GM18868 (cell line): ENCODE results near the gene PPM1A.
"Not testable (repeated sequence)": the region's sequence is repeated elsewhere in the genome, so short reads cannot be mapped to it uniquely, and the experiment has no call there.

Experiments
- ATAC-seq: cut with Tn5 transposase; IDR thresholded peaks from one replicate; pipeline ENCODE4 v1.9.1; 2021; ENCODE audit warnings: mild to moderate bottlenecking, moderate library complexity; ENCODE audit not compliant: unreplicated experiment

The PPM1A gene

GRCh38 chr14:60315196-60315990 lies 66.4 kb downstream of the PPM1A start:
- no peak for ATAC-seq

- no peak for ATAC-seq
These were observed 68.6 kb downstream of the PPM1A start for GRCh38 chr14:60317609-60318008.

- ATAC-seq, result not testable (repeated sequence)
These were observed 71.8 kb downstream of the PPM1A start for GRCh38 chr14:60320860-60321259.

- ATAC-seq, result no peak
These were observed 74.3 kb downstream of the PPM1A start for GRCh38 chr14:60323199-60323896.

DNA sequence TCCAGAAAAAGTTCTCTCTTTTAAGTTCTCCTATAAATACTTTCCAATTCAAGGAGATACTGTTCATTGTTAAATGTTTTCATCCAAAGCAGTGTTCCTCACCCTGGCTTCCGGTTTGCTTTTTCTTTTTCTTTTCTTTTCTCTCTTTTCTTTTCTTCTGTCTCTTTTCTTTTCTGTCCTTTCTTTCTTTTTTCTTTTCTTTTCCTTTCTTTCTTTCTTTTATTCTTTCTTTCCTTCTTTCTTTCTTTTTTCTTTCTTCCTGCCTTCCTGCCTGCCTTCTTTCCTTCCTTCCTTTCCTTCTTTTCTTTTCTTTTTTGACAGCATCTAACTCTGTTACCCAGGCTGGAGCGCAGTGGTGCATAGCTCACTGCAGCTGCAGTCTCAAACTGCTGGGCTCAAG lies 75.8 kb downstream of the PPM1A start:
- ATAC-seq, result no peak

DNA sequence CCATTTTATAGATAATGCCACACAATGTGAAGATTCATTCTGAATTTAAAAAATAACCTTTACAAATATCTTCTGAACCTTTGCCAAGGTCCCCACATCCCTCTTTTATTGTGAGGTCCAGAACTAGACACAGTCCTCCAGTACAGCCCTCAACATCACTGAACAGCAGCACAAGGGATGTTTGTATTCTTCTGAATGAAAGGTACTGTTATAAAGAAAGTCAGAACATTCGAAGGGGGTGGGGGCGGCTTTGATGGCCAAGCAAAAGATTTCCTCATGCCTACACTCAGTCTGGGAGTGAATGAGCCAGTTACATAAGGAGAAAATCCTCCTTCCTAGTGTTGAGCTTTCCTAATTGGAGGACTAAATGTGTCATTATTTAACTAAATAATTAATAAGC lies 77.3 kb downstream of the PPM1A start:
- ATAC-seq, result no peak

GRCh38 chr14:60327447-60328331 lies 78.7 kb downstream of the PPM1A start:
- peak; percentile 69 for ATAC-seq

DNA sequence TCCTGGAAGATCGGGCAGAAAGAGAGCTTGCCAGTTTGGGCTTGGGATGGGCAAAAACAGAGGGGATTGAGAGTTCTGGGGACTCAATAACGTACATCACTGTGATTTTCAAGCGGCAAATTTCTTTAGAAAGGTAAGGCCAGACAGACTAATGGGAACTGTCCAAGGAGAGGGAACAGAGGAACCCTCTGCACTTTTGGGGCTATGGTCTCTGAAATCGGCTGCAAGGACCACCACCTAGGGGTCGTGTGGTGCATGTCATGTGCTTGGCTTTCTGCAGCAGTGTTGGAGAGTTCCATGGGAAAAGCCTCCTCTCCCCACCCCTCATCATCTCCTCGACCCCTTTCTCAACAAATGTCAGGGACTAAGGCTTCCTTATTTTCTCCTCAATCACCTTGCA lies 79.6 kb downstream of the PPM1A start:
- no peak for ATAC-seq

- no peak for ATAC-seq
These were observed 80.3 kb downstream of the PPM1A start for GRCh38 chr14:60329274-60329673.

GRCh38 chr14:60331201-60332045 lies 82.4 kb downstream of the PPM1A start:
- peak; percentile 71 for ATAC-seq

DNA sequence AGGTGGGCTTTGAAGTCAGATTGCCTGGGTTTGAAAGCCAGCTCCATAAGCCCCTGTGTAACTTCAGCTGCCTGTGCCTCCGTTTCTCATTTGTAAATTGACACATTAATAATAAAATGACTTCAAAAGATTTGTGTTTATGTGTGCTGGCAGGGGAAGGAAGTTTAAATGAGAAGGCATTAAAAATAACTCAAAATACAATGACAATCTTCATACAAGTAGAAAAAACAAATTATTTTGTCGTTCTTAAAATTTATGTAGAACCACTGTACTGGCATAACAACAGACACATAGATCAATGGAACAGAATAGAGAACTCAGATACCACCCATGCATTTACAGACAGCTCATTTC lies 83.0 kb downstream of the PPM1A start:
- ATAC-seq, result no peak

DNA sequence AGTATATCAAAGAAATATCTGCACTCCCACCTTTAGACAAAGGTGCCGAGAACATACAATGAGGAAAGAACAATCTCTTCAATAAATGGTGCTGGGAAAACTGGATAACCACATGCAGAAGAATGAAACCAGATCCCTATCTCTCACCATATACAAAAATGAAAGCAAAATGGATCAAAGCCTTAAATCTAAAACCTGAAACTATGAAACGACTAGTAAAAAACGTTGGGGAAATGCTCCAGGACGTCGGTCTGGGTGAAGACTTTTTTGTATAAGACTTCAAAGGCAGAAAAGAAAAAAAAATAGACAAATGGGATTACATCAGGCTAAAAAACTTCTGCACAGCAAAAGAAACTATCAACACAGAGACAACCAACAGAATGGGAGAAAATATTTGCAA lies 83.8 kb downstream of the PPM1A start:
- ATAC-seq, result no peak

DNA sequence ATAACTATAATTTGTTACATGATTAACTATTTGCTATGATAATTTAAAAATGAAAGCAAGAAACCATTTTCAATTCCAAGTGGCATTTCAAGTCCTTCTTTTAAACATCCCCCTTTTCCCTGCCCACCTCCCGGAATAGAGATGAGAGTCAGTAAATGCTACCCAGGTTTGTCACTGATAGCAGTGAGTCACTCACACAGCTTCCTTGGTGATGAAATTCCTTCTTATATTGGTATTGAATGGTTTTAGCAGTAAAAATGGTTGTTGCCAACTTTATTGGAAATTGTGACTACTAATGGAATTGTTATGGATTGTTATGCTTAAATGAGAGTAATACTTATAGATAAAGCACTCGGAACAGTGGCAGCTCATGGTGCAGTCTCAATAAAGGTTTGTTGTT lies 90.5 kb downstream of the PPM1A start:
- ATAC-seq, result no peak

DNA sequence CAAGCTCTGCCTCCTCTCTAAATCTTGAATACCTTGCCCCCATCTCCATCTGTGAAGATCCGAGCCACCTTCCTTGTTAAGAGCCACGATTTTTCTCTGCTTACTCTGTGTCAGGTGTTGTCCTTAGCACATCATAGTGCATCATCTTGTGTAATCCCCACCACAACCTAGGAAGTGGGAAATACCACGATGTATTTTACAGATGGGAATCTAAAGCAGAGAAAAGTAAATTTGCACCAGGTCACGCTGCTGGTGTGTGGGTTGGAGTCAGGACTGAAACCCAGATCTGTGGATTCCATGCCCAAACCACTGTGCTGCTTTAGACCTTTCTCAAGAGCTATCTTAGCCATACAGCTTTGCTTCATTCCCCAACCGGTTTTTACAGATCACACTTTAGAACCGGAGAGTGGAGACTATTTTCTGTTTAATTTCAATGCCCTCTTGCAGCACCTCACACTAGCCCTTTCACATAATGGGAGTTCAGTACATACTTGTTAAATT lies 94.6 kb downstream of the PPM1A start:
- ATAC-seq, result no peak

DNA sequence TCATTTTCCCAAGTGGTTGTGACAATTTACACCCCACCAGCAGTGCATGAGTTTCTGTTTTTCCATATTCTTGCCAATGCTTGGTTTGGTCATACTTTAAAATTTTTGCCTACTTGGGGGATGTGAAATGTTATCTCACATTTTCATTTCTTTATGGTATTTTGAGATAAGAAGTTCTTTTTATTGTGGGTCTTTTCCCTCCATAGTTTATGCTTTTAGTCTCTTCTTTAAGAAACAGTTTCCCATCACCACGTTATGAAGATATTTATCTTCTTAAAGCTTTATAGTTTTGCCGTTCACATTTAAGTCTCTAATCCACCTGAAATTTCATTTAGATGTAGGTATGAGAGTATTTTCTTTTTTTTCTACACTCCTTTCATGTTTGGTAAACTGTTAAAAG lies 95.7 kb downstream of the PPM1A start:
- no peak for ATAC-seq

DNA sequence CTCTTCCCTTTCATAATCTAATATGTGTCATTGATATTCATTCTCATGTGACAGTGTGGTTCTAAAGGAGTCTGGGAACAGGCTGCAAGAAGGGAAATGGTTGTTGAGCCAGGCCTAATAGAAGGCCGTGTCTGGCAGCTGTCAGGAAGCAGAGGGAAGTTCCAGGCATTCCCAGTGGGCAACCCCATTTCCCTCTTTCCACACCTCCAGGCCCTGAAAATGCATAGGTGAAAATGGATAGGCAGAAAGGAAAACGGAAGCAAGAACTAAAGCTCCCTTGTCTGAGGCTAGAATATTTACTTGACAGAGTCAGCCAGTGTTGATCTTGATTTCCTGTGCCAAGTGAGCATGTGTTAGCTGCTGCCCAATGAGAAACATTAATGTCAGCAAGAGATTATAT lies 97.7 kb downstream of the PPM1A start:
- ATAC-seq, result peak; percentile 33

DNA sequence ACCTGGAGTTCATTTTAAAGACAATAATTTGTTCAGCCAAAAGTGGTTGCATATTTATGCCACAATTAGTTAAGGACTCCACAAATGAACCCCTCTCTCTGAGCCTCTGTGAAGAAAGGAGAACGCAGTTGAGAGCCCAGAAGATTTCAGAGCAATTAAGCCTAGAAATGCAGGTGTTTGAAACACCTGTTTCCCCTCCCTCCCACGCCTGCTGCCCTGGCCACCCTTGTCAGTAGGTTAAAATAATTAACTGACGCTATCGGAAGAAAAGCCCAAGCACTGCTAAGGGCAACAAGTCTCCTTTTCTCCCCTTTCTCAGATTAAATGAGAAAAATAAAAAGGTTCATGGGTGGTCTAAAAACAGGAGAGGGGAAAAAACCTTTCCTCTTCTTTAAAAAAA lies 99.2 kb downstream of the PPM1A start:
- ATAC-seq, result no peak
